ENCODE results near the gene LNX1.

Gene LNX1

GRCh38 chr4:53520116-53520515, 71.2 kb downstream of the LNX1 start:
- CTCF ChIA-PET = no interaction called here
- H3K9me3 Mint-ChIP-seq = no peaks in the 10 kb centered on the region
- peaks cover 7% of the 10 kb centered on the region for H3K27me3 Mint-ChIP-seq
- H3K4me1 Mint-ChIP-seq = no peaks in the 10 kb centered on the region
- no peak overlapping the region for H3K27ac Mint-ChIP-seq
- no peak overlapping the region for H3K4me3 Mint-ChIP-seq
- no peak for DNase-seq
- H3K36me3 Mint-ChIP-seq = no peaks in the 10 kb centered on the region

GRCh38 chr4:53518807-53519206, 72.5 kb downstream of the LNX1 start:
- no peak overlapping the region for H3K27ac Mint-ChIP-seq
- H3K9me3 Mint-ChIP-seq = no peaks in the 10 kb centered on the region
- H3K36me3 Mint-ChIP-seq = no peaks in the 10 kb centered on the region
- no peaks in the 10 kb centered on the region for H3K4me1 Mint-ChIP-seq
- CTCF ChIA-PET = no interaction called here
- no peak overlapping the region for H3K4me3 Mint-ChIP-seq
- H3K27me3 Mint-ChIP-seq = peaks cover 3% of the 10 kb centered on the region
- DNase-seq = no peak

- Mint-ChIP-seq H3K36me3 (no peaks in the 10 kb centered on the region), H3K27me3 (peaks cover 5% of the 10 kb centered on the region), H3K9me3 (no peaks in the 10 kb centered on the region), H3K4me3 (no peak overlapping the region), H3K27ac (no peak overlapping the region), H3K4me1 (no peaks in the 10 kb centered on the region)
- CTCF ChIA-PET = no interaction called here
- no peak for DNase-seq
Measured at GRCh38 chr4:53515076-53515475, 76.2 kb downstream of the LNX1 start.

- H3K4me3 Mint-ChIP-seq = no peak overlapping the region
- CTCF ChIA-PET = no interaction called here
- no peak overlapping the region for H3K27ac Mint-ChIP-seq
- no peak for DNase-seq
- no peaks in the 10 kb centered on the region for H3K9me3 Mint-ChIP-seq
- peaks cover 5% of the 10 kb centered on the region for H3K27me3 Mint-ChIP-seq
- no peaks in the 10 kb centered on the region for H3K36me3 Mint-ChIP-seq
- H3K4me1 Mint-ChIP-seq = no peaks in the 10 kb centered on the region
Measured at GRCh38 chr4:53514509-53514908, 76.8 kb downstream of the LNX1 start.

- Mint-ChIP-seq H3K36me3 (no peaks in the 10 kb centered on the region), H3K27ac (no peak overlapping the region), H3K27me3 (peaks cover 5% of the 10 kb centered on the region), H3K4me1 (no peaks in the 10 kb centered on the region), H3K4me3 (no peak overlapping the region), H3K9me3 (no peaks in the 10 kb centered on the region)
- CTCF ChIA-PET = no interaction called here
- no peak for DNase-seq
Measured at GRCh38 chr4:53512608-53513007, 78.7 kb downstream of the LNX1 start.

GRCh38 chr4:53511014-53511413, 80.3 kb downstream of the LNX1 start:
- H3K9me3 Mint-ChIP-seq = no peaks in the 10 kb centered on the region

GRCh38 chr4:53510321-53510720, 81.0 kb downstream of the LNX1 start:
- CTCF ChIA-PET = interaction anchor here (1.1 kb wide), 1 partner anchor 646 kb away, joined by 3 read pairs; no protein-coding TSS in a partner anchor
- peaks cover 5% of the 10 kb centered on the region for H3K27me3 Mint-ChIP-seq
- H3K27ac Mint-ChIP-seq = no peak overlapping the region
- no peaks in the 10 kb centered on the region for H3K36me3 Mint-ChIP-seq
- H3K9me3 Mint-ChIP-seq = no peaks in the 10 kb centered on the region
- H3K4me1 Mint-ChIP-seq = no peaks in the 10 kb centered on the region
- H3K4me3 Mint-ChIP-seq = no peak overlapping the region
- DNase-seq = no peak

More at GRCh38 chr4:53511014-53511413, 80.3 kb downstream of the LNX1 start:
- no peak for DNase-seq
- H3K27ac Mint-ChIP-seq = no peak overlapping the region
- CTCF ChIA-PET = interaction anchor here (1.1 kb wide), 1 partner anchor 646 kb away, joined by 3 read pairs; no protein-coding TSS in a partner anchor
- H3K36me3 Mint-ChIP-seq = no peaks in the 10 kb centered on the region
- no peaks in the 10 kb centered on the region for H3K4me1 Mint-ChIP-seq
- H3K4me3 Mint-ChIP-seq = no peak overlapping the region
- H3K27me3 Mint-ChIP-seq = peaks cover 5% of the 10 kb centered on the region

GRCh38 chr4:53508446-53508845, 82.8 kb downstream of the LNX1 start:
- CTCF ChIA-PET = no interaction called here
- H3K9me3 Mint-ChIP-seq = no peaks in the 10 kb centered on the region
- no peaks in the 10 kb centered on the region for H3K4me1 Mint-ChIP-seq
- H3K27ac Mint-ChIP-seq = no peak overlapping the region
- no peaks in the 10 kb centered on the region for H3K36me3 Mint-ChIP-seq
- no peak overlapping the region for H3K4me3 Mint-ChIP-seq
- H3K27me3 Mint-ChIP-seq = peaks cover 5% of the 10 kb centered on the region
- no peak for DNase-seq

- Mint-ChIP-seq H3K4me3 (no peak overlapping the region), H3K36me3 (no peaks in the 10 kb centered on the region), H3K4me1 (no peaks in the 10 kb centered on the region), H3K27ac (no peak overlapping the region), H3K9me3 (no peaks in the 10 kb centered on the region), H3K27me3 (peaks cover 3% of the 10 kb centered on the region)
- no peak for DNase-seq
- CTCF ChIA-PET = no interaction called here
Measured at GRCh38 chr4:53507671-53508286, 83.5 kb downstream of the LNX1 start.

GRCh38 chr4:53507058-53507457, 84.2 kb downstream of the LNX1 start:
- CTCF ChIA-PET = no interaction called here
- H3K27ac Mint-ChIP-seq = no peak overlapping the region
- H3K36me3 Mint-ChIP-seq = no peaks in the 10 kb centered on the region
- H3K4me3 Mint-ChIP-seq = no peak overlapping the region
- no peaks in the 10 kb centered on the region for H3K27me3 Mint-ChIP-seq
- no peaks in the 10 kb centered on the region for H3K9me3 Mint-ChIP-seq
- no peaks in the 10 kb centered on the region for H3K4me1 Mint-ChIP-seq
- DNase-seq = no peak

GRCh38 chr4:53505947-53506346, 85.3 kb downstream of the LNX1 start:
- CTCF ChIA-PET = no interaction called here
- Mint-ChIP-seq H3K36me3 (no peaks in the 10 kb centered on the region), H3K4me3 (no peak overlapping the region)

GRCh38 chr4:53502094-53502493, 89.2 kb downstream of the LNX1 start:
- H3K4me1 Mint-ChIP-seq = no peaks in the 10 kb centered on the region
- no peak for DNase-seq
- no peaks in the 10 kb centered on the region for H3K27me3 Mint-ChIP-seq
- H3K9me3 Mint-ChIP-seq = no peaks in the 10 kb centered on the region
- CTCF ChIA-PET = no interaction called here
- H3K4me3 Mint-ChIP-seq = no peak overlapping the region
- no peak overlapping the region for H3K27ac Mint-ChIP-seq
- no peaks in the 10 kb centered on the region for H3K36me3 Mint-ChIP-seq

More at GRCh38 chr4:53505947-53506346, 85.3 kb downstream of the LNX1 start:
- Mint-ChIP-seq H3K9me3 (no peaks in the 10 kb centered on the region), H3K4me1 (no peaks in the 10 kb centered on the region), H3K27ac (no peak overlapping the region), H3K27me3 (no peaks in the 10 kb centered on the region)
- no peak for DNase-seq

- Mint-ChIP-seq H3K4me1 (no peaks in the 10 kb centered on the region), H3K36me3 (no peaks in the 10 kb centered on the region)
- CTCF ChIA-PET = no interaction called here
Measured at GRCh38 chr4:53501561-53501960, 89.7 kb downstream of the LNX1 start.

GRCh38 chr4:53500546-53500945, 90.7 kb downstream of the LNX1 start:
- CTCF ChIA-PET = interaction anchor here (1.5 kb wide), 1 partner anchor 732 kb away, joined by 4 read pairs; no protein-coding TSS in a partner anchor
- Mint-ChIP-seq H3K4me3 (no peak overlapping the region), H3K4me1 (no peaks in the 10 kb centered on the region), H3K36me3 (no peaks in the 10 kb centered on the region), H3K9me3 (no peaks in the 10 kb centered on the region), H3K27me3 (no peaks in the 10 kb centered on the region), H3K27ac (no peak overlapping the region)
- DNase-seq = no peak

More at GRCh38 chr4:53501561-53501960, 89.7 kb downstream of the LNX1 start:
- H3K27ac Mint-ChIP-seq = no peak overlapping the region
- H3K4me3 Mint-ChIP-seq = no peak overlapping the region
- H3K27me3 Mint-ChIP-seq = no peaks in the 10 kb centered on the region
- no peaks in the 10 kb centered on the region for H3K9me3 Mint-ChIP-seq
- DNase-seq = no peak

- H3K9me3 Mint-ChIP-seq = no peaks in the 10 kb centered on the region
- no peak for DNase-seq
- H3K27ac Mint-ChIP-seq = no peak overlapping the region
- H3K27me3 Mint-ChIP-seq = no peaks in the 10 kb centered on the region
- H3K4me3 Mint-ChIP-seq = no peak overlapping the region
- no peaks in the 10 kb centered on the region for H3K4me1 Mint-ChIP-seq
- H3K36me3 Mint-ChIP-seq = no peaks in the 10 kb centered on the region
- CTCF ChIA-PET = interaction anchor here (1.4 to 1.5 kb wide), 2 partner anchors 10 to 733 kb away, joined by 4 to 5 read pairs; no protein-coding TSS in a partner anchor
Measured at GRCh38 chr4:53499791-53500190, 91.5 kb downstream of the LNX1 start.

All from activated naive CD4-positive, alpha-beta T cell treated with anti-CD3 and anti-CD28 coated beads, Interleukin-2, amount 10 ng/mL, durations not matched to agents 7 days and 5 days (primary cell).